ENCODE data around the gene RASSF8.

RASSF8 gene

DNA sequence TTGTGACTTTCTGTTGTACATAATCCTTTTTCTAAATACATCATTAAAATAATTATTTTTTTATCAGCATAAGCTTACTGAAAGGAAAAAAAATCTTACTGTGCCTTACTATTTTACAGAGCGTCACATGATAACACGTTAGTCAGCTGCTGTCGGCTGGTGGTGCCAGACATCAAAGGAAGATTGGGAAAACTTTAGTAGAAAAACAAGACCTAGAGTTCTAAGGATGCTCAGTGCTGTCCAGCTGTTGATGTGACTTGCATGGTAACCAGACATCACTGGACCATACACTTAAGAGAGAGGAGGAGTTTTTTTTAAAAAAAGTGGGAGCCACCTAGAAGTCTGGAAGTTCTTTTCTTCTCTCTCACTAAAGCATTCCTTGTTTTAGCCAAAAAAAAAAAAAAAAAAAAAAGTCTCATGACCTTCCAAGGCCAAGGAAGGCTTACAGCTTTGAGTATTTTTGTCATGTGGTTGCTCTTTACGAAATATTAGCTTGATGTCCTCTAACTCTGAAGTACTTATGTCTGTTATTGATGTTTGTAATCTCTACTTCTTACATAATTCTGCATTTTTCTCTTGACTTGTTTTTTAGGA is 4.5 kb downstream of the RASSF8 start:
- no peak for DNase-seq (ENCODE audit: low read depth)
- H3K4me3 ChIP-seq (ENCODE audit: low read depth, low read length) = no peak overlapping the region
- TF ChIP-seq MYC (IDR thresholded peaks at IDR 0.05; ENCODE audit: low read depth, low read length) = no peak
- TF ChIP-seq, protein P1, sequence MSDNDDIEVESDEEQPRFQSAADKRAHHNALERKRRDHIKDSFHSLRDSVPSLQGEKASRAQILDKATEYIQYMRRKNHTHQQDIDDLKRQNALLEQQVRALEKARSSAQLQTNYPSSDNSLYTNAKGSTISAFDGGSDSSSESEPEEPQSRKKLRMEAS (IDR thresholded peaks at IDR 0.05; ENCODE audit: low read depth, low read length) = no peak
- TF ChIP-seq, protein P2, sequence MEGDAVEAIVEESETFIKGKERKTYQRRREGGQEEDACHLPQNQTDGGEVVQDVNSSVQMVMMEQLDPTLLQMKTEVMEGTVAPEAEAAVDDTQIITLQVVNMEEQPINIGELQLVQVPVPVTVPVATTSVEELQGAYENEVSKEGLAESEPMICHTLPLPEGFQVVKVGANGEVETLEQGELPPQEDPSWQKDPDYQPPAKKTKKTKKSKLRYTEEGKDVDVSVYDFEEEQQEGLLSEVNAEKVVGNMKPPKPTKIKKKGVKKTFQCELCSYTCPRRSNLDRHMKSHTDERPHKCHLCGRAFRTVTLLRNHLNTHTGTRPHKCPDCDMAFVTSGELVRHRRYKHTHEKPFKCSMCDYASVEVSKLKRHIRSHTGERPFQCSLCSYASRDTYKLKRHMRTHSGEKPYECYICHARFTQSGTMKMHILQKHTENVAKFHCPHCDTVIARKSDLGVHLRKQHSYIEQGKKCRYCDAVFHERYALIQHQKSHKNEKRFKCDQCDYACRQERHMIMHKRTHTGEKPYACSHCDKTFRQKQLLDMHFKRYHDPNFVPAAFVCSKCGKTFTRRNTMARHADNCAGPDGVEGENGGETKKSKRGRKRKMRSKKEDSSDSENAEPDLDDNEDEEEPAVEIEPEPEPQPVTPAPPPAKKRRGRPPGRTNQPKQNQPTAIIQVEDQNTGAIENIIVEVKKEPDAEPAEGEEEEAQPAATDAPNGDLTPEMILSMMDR (IDR thresholded peaks at IDR 0.05; ENCODE audit: low read depth, low read length) = no peak
- TF ChIP-seq POLR2A (IDR thresholded peaks at IDR 0.05; ENCODE audit: extremely low read depth, insufficient read length) = no peak

DNA sequence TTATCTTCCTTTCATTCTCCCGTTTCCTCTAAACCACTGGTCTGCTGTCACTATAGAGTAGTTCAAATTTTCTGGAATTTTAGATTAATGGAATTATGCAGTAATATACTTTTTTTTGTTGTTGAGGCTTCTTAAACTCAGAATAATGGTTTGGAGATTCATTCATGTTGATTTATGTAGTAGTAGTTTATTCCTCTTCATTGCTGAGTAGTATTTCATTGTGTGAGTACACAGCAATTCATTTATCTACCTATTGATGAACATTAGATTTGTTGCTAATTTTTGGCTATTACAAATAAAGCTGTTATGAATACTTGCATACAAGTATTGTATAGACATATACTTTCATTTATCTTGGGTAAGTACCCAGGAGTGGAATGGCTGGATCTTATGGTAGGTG is 7.2 kb downstream of the RASSF8 start:
- no peak overlapping the region for H3K4me3 ChIP-seq (ENCODE audit: low read depth, low read length)
- no peak for DNase-seq (ENCODE audit: low read depth)
- TF ChIP-seq, protein P2 (IDR thresholded peaks at IDR 0.05; ENCODE audit: low read depth, low read length) = no peak
- no peak for TF ChIP-seq POLR2A (IDR thresholded peaks at IDR 0.05; ENCODE audit: extremely low read depth, insufficient read length)
- TF ChIP-seq, protein P1 (IDR thresholded peaks at IDR 0.05; ENCODE audit: low read depth, low read length) = no peak
- TF ChIP-seq MYC (IDR thresholded peaks at IDR 0.05; ENCODE audit: low read depth, low read length) = no peak

DNA sequence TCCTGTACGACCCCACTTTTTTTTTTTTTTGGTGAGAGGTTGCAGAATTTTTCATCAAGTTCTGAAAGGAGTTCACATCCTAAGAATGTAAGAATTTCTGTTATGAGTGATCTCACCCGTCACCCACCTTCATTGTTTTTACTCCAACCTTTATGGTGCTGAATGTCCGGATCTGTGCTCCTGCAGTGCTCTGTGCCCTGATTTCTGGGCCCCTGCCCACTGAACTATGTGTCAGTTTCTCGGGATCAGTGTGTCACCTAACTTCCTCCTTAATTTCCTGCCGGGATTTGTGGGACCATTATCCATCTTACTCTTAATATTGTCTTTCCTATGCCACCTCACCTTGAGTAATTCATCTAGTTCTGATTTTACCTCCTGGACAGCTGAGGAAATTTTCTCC is 11.6 kb downstream of the RASSF8 start:
- H3K4me3 ChIP-seq (ENCODE audit: low read depth, low read length) = no peak overlapping the region
- TF ChIP-seq POLR2A (IDR thresholded peaks at IDR 0.05; ENCODE audit: extremely low read depth, insufficient read length) (no peak), MYC (IDR thresholded peaks at IDR 0.05; ENCODE audit: low read depth, low read length) (no peak)
- TF ChIP-seq, protein P2 (IDR thresholded peaks at IDR 0.05; ENCODE audit: low read depth, low read length) = no peak
- TF ChIP-seq, protein P1 (IDR thresholded peaks at IDR 0.05; ENCODE audit: low read depth, low read length) = no peak
- DNase-seq (ENCODE audit: low read depth) = no peak

DNA sequence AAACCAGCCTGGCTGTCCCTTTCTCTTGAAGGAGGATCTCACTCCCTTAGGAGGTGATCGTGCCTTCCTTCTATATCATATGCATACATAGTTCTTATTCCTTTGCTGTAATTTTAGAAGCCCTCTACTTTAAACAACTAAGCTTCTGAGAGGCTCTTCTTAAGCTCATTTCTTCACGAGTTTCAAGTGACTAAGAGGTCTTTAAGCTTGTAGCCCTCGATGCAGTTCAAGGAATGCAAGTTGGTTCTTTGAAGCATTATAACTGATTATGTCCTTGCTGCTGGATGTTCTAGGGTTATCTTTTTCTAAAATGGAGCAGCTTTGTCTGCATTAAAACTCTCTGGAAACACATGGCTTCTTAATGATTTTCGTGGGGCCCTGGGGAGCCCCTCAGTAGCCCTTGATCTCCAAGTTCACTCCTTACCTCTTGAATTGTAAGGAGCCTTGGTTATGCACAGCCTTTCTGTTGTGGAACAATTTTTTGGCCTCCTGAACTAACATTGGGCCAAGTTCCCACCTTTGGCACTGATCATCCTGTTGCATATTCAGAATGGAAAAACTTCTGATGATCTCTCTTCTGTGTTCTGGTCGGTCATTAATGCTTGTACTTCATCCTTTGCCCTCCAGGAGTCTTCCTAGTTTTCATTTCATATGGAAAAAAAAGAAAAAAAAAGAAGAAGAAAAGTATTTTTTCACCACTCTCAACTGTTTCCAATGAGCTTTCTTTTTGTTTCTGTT is 12.6 kb downstream of the RASSF8 start:
- TF ChIP-seq POLR2A (IDR thresholded peaks at IDR 0.05; ENCODE audit: extremely low read depth, insufficient read length) (no peak), MYC (IDR thresholded peaks at IDR 0.05; ENCODE audit: low read depth, low read length) (no peak)
- TF ChIP-seq, protein P1 (IDR thresholded peaks at IDR 0.05; ENCODE audit: low read depth, low read length) = no peak
- TF ChIP-seq, protein P2 (IDR thresholded peaks at IDR 0.05; ENCODE audit: low read depth, low read length) = no peak
- no peak for DNase-seq (ENCODE audit: low read depth)
- no peak overlapping the region for H3K4me3 ChIP-seq (ENCODE audit: low read depth, low read length)

DNA sequence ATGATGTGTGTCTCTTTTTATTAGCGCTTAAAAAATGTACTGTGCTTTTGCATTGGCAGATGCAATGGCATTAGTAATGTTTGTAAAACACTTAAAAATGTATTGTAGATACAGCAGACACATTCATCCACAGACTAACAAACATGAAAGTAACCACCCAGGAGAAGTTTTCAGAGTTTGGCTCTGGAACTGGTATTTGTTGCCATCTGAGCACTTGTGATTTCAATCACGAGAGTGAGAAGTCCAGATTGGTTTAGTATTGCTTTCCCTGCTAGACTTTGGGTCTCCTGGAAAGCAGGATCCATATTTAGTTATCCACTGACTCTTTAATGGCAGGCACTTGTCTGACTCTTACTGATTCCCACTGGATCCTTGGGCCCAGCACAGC is 13.2 kb downstream of the RASSF8 start:
- no peak for DNase-seq (ENCODE audit: low read depth)
- TF ChIP-seq MYC (IDR thresholded peaks at IDR 0.05; ENCODE audit: low read depth, low read length) (no peak), POLR2A (IDR thresholded peaks at IDR 0.05; ENCODE audit: extremely low read depth, insufficient read length) (no peak)
- TF ChIP-seq, protein P1 (IDR thresholded peaks at IDR 0.05; ENCODE audit: low read depth, low read length) = no peak
- TF ChIP-seq, protein P2 (IDR thresholded peaks at IDR 0.05; ENCODE audit: low read depth, low read length) = no peak
- no peak overlapping the region for H3K4me3 ChIP-seq (ENCODE audit: low read depth, low read length)
